ENCODE results near the gene MED9.
"Not testable (repeated sequence)": the region's sequence is repeated elsewhere in the genome, so short reads cannot be mapped to it uniquely, and the experiment has no call there.

Gene MED9

GRCh38 chr17:17456251-17456650, 20.5 kb upstream of the MED9 start:
- no peak overlapping the region for H3K27ac ChIP-seq
- TF ChIP-seq CTCF (conservative IDR thresholded peaks at IDR 0.05): no peak

- no peak for TF ChIP-seq CTCF (conservative IDR thresholded peaks at IDR 0.05)
- no peak overlapping the region for H3K27ac ChIP-seq
Observed at GRCh38 chr17:17457680-17458079, 19.1 kb upstream of the MED9 start.

GRCh38 chr17:17460038-17460437, 16.8 kb upstream of the MED9 start:
- no peak overlapping the region for H3K27ac ChIP-seq
- no peak for TF ChIP-seq CTCF (conservative IDR thresholded peaks at IDR 0.05)

GRCh38 chr17:17462048-17462824, 14.6 kb upstream of the MED9 start:
- H3K27ac ChIP-seq: no peak overlapping the region
- TF ChIP-seq CTCF (conservative IDR thresholded peaks at IDR 0.05): no peak

GRCh38 chr17:17463821-17464220, 13.0 kb upstream of the MED9 start:
- H3K27ac ChIP-seq: no peak overlapping the region
- no peak for TF ChIP-seq CTCF (conservative IDR thresholded peaks at IDR 0.05)

GRCh38 chr17:17465878-17466277, 10.9 kb upstream of the MED9 start:
- H3K27ac ChIP-seq: not testable (repeated sequence)

GRCh38 chr17:17466511-17466910, 10.3 kb upstream of the MED9 start:
- no peak overlapping the region for H3K27ac ChIP-seq
- TF ChIP-seq CTCF (conservative IDR thresholded peaks at IDR 0.05): no peak

- H3K27ac ChIP-seq: no peak overlapping the region
- no peak for TF ChIP-seq CTCF (conservative IDR thresholded peaks at IDR 0.05)
Observed at GRCh38 chr17:17467016-17467415, 9.8 kb upstream of the MED9 start.

Measured in VCaP (cell line).